IMR-90 (cell line): Measurements from ENCODE around the gene WDR54.

Source experiments
- BHLHE40 ChIP-seq: fragments of 150-350 bp; IDR thresholded peaks from 2 replicates; pipeline ENCODE4 v1.6.1; 2016; ENCODE audit warnings: mild to moderate bottlenecking, low read depth, low read length
- CHD1 ChIP-seq: IDR thresholded peaks from 2 replicates; pipeline ENCODE4 v1.6.1; 2012; ENCODE audit warnings: low read depth, low read length, improper control_type of control experiment
- FOS ChIP-seq: fragments of 150-350 bp; IDR thresholded peaks from 2 replicates; pipeline ENCODE4 v1.6.1; 2016; ENCODE audit warnings: low read depth, low read length
- MAFK ChIP-seq: IDR thresholded peaks from 2 replicates; pipeline ENCODE4 v1.6.1; 2012; ENCODE audit warnings: low read depth, low read length, improper control_type of control experiment
- MXI1 ChIP-seq: IDR thresholded peaks from 2 replicates; pipeline ENCODE4 v1.6.1; 2012; ENCODE audit warnings: low read depth, mild to moderate bottlenecking, low read length, moderate library complexity, borderline replicate concordance
- POLR2A ChIP-seq: IDR thresholded peaks from 2 replicates; pipeline ENCODE4 v1.6.1; 2012; ENCODE audit warnings: mild to moderate bottlenecking, low read depth, low read length
- RAD21 ChIP-seq: IDR thresholded peaks from 2 replicates; pipeline ENCODE4 v1.6.1; 2012; ENCODE audit warnings: low read length, improper control_type of control experiment
- RCOR1 ChIP-seq: IDR thresholded peaks from 2 replicates; pipeline ENCODE4 v1.6.1; 2012; ENCODE audit warnings: mild to moderate bottlenecking, low read length, improper control_type of control experiment; ENCODE audit not compliant: insufficient replicate concordance
- RFX5 ChIP-seq: IDR thresholded peaks from 2 replicates; pipeline ENCODE4 v1.8.0; 2012; ENCODE audit warnings: low read depth, mild to moderate bottlenecking, low read length, moderate library complexity
- TF ChIP-seq, protein P1 (sequence below): conservative IDR thresholded peaks from 2 replicates; pipeline ENCODE4 v1.5.1; 2012; ENCODE audit warnings: mild to moderate bottlenecking, low read depth, low read length, improper control_type of control experiment

DNA sequence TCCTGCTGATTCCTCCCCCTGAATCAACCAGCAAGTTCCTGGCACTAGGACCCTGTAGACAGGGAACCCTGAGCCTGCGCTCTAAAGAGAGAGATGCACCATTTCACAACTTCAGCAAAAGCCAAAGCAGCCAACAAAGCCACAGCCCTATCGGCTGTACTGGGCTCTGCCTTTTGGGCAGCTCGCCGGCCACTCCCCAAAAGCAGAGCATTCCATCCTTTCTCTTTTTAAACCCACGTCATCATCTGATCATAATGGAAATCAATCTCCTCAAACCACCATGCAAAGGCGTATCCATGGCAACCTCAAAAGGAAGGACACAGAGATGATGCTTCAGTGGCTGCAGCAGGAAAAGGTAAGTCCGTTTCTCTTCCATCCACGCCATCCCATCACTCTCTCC lies 36.1 kb upstream of the WDR54 start:
- TF ChIP-seq RFX5 = no peak
- TF ChIP-seq, protein P1, sequence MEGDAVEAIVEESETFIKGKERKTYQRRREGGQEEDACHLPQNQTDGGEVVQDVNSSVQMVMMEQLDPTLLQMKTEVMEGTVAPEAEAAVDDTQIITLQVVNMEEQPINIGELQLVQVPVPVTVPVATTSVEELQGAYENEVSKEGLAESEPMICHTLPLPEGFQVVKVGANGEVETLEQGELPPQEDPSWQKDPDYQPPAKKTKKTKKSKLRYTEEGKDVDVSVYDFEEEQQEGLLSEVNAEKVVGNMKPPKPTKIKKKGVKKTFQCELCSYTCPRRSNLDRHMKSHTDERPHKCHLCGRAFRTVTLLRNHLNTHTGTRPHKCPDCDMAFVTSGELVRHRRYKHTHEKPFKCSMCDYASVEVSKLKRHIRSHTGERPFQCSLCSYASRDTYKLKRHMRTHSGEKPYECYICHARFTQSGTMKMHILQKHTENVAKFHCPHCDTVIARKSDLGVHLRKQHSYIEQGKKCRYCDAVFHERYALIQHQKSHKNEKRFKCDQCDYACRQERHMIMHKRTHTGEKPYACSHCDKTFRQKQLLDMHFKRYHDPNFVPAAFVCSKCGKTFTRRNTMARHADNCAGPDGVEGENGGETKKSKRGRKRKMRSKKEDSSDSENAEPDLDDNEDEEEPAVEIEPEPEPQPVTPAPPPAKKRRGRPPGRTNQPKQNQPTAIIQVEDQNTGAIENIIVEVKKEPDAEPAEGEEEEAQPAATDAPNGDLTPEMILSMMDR = no peak
- TF ChIP-seq MXI1 = no peak
- TF ChIP-seq RCOR1 = no peak
- TF ChIP-seq RAD21 = no peak
- TF ChIP-seq CHD1 = no peak
- no peak for TF ChIP-seq MAFK
- no peak for TF ChIP-seq POLR2A
- TF ChIP-seq FOS = no peak
- no peak for TF ChIP-seq BHLHE40
